Medulla oblongata (tissue), 1 donor: ENCODE measurements around the gene HOXA5.

ENCODE experiments used
- DNase-seq: peaks from one replicate; pipeline ENCODE4 v3.0.0-alpha.2; 2015; ENCODE audit errors: extremely low spot score

The HOXA5 gene

DNA sequence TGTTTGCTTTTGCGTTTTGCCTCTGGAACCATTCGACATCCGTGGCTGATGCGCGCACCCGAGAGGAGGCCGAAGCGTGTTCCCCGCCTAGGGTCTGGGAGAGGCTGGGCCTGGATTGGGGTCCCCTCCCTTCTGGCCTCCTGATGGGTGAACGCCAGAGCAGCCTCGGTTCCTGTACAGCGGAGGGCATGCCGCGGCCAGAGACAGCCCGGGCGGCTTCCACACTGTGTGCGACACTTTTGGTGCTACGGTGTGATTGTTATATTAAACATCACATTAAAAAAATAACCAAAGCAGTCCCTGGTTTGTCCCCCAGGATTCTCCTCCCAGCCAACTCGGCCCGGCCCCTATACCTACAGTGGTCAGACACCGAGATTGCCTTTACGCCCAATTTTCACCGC, 16.7 kb upstream of the HOXA5 start:
- DNase-seq, result no peak

DNA sequence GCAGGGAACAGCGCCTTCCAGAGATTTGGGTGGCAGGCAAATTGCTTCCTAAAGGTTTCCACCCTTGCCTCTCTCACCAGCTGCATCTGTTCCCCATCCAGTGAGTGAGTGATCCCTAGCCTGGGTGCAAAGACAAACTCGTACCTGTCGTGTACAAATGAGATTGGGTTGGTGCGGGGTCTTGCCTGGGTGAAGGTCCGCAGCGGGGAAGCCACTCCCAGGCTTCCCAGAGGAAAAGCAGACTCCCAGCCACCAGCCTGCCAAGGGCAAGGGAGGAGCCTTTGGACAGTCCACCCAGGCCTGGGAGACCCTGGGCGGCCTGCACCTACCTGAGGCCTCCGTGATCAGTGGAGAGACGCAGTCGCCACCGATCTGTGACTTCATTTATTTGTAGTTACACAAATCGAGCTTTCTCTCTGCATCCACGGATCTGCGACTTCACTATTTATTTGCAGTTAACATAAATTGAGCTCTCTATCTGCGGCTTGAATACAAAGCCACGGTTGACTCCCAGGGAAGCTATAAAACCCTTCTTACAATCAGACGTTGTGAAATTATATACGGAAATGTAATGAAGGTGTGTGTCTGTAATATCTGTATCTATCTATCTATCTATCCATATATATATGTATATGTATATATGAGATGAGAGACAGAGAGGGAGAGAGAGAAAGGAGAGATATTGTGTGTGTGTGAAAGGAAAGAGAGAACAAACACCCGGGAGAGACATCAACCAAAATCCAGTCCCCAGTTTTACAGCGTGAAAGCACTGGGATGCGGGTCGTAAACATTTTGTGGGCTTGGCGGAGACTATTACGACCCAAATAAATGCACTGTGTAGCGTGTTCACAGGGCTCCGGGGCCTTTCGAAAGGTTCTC, 16.0 kb upstream of the HOXA5 start:
- no peak for DNase-seq

DNA sequence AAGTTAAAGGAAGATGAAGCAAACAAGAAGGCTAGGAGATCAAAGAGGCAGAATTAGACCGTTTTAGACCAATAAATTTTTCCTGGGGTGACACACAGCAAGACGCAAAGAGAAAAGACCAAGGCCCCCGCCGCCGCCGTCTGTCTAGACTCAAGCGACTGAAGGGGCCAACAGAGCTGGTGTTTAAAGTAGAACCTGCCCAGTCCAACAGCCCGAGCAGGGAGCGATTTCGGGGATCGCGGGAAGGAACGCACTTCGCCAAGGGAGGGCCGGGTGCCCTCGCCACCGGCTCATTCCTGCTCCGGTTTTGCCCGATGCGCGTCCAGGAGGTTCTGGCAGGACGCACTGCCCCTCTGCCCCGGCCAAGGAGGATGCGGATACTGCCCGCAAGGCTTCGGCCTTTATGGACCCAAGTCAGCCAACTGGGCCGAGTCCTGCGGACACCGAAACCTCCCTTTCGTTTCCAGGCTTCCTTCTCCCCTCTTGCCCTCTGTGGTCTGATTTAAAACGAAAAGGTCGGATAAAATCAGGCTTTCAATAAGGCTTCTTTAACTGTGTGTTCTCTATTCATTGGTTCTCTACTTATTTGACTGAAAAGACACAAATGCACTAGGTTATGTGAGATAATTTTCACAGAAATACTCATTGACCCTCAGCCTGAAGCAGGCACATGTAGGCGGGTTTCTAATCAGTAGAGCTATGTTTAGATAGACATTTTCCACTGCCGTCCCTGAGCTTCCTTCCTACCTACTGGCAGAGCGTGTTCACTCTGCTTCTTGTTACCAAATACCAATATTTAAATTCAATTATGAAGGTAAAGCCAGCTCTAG, 15.2 kb upstream of the HOXA5 start:
- no peak for DNase-seq

DNA sequence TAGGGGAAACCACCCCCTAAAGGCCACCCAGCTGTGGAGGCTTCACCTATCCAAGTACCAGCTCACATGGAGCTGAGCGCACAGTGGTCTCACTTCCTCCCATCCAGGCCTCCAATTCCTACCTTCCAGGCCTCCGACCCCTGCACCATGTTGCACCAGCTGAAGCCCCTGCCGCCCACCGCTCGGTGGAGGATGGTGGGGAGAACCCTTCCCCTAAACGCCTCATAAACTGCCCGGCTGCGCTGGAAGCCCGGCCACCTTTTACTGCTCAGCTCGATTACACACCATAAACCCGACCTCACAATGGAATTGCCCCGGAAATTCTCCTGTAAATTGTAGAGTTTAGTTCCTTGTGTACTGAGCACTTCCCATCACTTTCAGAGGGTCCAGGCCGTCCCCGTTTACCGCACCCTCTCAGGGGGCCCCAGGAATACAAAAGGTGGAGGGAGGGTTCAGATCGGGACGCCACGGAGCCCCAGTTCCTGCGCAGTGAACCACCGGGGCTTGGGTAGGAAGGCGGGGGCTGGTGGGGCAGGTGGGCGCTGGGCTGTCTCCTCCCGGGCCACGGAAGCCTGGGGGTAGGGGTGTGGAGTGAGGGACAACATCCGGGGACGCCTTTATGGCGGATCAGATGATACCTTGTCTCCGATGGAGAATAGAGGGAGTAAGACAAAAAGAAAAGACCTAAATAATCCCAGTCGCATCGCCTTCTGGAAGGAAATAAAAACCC, 14.4 kb upstream of the HOXA5 start:
- DNase-seq, result no peak

DNA sequence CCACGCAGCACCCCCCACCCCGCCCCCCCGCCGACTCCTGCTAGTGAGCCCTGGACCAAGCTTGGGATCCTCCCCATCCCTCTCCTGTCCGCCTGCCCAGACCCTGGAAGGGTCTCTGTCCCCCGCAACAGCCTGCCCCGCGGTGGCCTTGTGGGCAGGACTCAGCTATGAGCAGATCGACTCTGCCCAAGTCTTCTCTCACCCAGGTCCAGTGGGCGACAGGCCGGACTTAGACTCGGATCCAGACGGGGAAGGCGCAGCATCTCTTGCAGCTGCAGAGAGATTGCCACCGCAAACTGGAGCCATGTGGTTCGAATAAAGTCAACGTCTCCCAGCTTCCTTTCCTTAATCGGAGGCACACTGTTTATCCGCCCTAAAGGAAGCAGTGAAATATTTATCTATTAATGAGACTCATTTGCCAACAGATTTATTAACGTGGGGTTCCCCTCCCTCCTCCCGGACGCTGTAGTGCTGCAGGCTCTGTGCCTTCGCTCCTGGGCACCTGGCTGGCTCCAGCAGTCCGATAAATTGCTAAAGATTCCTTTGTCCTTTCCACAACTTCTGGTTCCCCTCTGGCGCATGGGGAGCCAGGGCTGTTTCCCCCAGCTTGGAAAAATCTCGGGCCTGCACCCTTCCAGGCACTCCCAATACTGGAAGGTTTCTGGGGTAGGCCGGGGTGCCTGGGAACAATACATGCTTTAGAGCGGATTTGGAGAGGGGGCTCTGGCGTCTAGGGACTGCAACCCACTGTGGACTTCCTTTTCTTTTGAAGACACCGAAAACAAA, 13.6 kb upstream of the HOXA5 start:
- no peak for DNase-seq

DNA sequence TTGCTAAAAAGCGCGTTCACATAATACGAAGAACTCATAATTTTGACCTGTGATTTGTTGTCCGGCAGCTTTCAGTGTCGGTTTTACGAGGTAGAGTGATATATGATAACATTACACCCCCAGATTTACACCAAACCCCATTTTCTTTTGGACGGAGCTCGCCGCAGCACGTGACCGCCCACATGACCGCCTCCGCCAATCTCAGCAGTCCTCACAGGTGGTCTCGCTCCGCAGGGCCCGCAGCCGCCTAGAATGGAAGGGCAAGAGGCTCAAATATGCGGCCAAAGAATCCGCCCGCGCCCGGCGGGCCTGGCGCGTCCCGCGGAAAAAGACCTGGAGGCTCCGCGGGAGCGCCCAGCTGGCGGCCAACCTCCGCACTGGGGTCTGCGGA, 13.0 kb upstream of the HOXA5 start, which contains the start of gene HOXA7:
Gene HOXA7 (minus strand): TSS at position 168 of the 391 bp plus-strand sequence. CDS start 130 bp downstream, at position 38.
- peak; percentile 82 for DNase-seq

DNA sequence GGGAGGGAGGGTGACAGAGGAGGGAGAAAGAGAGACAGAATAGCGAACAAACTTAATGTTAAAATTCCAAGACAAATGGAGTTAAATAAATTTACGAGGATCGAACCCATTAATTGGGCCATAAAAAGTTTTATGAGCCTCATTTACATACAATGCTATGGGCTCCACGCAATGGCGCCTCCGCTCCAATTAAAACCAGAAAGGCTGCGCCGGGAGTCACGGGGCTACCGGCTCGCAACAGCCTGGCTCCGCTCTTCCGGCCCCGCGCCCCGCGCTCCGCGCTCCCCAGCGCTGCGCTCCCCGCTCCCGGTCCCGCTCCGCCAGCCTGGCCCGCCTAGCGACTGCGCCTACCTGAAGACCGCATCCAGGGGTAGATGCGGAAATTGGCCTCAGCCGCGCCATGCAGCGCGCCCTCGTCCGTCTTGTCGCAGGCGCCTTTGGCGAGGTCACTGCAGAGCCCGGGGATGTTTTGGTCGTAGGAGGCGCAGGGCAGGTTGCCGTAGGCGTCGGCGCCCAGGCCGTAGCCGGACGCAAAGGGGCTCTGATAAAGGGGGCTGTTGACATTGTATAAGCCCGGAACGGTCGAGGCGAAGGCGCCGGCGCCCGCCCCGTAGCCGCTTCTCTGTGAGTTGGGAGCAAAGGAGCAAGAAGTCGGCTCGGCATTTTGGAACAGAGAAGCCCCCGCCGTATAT, 12.5 kb upstream of the HOXA5 start:
- DNase-seq, result peak; percentile 40

DNA sequence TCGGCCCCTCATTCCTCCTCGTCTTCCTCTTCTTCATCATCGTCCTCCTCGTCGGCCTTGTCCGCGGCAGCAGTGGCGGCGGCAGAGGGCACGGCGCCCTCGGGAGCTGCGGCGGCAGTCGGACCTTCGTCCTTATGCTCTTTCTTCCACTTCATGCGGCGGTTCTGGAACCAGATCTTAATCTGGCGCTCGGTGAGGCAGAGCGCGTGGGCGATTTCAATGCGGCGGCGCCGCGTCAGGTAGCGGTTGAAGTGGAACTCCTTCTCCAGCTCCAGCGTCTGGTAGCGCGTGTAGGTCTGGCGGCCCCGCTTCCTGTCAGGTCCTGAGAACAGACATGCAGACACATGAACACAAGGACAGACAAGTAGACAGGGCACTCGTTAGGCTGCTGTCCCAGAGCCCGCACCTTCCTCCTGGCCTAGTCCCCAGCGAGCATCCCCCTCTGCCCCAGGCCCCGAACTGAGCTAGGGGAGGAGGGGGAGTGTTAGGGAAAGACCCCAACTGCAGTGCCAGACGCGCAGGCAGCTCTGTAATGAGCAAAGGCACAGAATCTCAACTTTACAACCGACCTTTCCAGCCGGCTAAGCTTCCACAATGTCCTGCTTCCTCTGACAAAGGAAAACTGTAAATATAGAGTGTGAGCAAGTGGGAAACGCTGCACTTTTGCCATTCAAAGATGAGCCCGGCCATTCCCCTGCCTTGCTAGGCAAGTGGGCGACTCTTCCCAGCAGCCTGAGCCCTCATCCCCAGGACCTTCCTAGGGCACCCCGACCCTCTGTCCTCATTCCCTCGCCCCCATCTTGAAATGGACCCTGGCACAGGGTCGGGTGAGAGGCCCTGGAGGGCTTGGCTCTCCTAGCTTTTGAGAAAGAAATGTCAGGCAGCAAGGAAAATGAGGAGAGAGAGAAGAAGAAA, 11.7 kb upstream of the HOXA5 start:
- no peak for DNase-seq

DNA sequence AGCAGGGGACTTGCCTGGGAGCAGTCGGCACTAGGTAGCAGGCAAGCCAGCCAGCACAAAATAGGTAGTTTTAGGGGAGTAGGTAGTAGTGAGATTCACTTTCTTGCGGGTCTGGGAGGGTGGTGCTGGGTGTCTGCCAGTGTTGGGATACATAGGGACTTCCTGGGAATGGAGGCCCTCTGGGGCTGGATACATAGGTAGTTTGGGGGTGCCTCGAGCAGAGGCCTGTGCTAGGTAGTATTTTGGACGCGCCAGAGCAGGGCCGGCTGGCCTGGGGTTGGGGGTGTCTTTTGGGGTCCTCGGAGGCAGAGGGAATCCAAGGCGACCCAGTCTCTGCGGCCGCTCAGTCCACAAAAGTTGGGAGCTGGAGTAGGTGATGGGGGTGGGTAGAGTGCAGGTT, 10.9 kb upstream of the HOXA5 start:
- no peak for DNase-seq

DNA sequence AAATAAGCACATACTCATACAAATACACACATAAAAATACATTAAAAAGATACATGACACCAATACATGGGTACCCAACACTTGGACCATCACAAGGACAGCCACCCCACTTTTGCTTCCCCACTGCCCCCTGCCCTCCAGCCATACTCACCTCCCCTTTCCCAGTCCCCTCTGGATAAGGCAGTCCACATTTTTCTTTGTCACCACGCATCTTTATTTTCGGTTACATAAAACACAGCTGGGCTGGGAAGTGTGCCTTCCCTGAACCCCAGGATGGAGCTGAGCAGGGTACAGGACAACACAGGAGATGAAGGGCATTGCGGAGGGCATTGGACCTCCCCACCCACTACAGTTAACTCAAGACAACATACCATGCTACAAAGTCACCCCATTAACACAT, 10.0 kb upstream of the HOXA5 start:
- no peak for DNase-seq

DNA sequence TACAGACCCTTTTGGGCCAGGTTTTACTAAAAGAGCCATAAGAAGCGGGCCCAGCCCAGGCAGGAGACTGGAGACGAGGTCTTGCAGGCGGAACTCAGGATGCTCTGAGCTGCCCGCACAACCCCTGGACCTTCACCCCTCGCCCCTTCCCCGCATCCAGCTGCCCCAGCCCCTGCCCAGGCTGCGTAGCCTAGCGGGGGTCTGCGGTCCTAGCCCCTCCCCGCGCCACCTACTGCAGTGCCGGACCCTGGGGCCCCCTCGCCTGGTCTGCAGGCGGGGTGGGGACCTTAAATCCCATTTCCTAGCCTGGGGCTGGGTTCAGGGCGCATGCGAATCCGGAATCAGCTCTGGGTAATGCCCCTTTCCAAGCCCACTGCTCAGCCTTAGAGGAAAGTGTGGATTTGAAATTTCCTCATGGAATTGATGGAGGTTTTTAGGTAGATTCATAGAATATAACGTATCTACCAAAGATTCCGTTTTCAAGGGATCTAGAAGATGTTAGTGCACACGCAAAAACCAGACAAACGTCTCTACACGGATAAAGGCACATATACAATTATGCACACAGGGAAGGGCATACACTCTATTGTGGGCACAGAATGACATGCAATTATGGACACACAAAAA, 9.4 kb upstream of the HOXA5 start:
- DNase-seq, result no peak

DNA sequence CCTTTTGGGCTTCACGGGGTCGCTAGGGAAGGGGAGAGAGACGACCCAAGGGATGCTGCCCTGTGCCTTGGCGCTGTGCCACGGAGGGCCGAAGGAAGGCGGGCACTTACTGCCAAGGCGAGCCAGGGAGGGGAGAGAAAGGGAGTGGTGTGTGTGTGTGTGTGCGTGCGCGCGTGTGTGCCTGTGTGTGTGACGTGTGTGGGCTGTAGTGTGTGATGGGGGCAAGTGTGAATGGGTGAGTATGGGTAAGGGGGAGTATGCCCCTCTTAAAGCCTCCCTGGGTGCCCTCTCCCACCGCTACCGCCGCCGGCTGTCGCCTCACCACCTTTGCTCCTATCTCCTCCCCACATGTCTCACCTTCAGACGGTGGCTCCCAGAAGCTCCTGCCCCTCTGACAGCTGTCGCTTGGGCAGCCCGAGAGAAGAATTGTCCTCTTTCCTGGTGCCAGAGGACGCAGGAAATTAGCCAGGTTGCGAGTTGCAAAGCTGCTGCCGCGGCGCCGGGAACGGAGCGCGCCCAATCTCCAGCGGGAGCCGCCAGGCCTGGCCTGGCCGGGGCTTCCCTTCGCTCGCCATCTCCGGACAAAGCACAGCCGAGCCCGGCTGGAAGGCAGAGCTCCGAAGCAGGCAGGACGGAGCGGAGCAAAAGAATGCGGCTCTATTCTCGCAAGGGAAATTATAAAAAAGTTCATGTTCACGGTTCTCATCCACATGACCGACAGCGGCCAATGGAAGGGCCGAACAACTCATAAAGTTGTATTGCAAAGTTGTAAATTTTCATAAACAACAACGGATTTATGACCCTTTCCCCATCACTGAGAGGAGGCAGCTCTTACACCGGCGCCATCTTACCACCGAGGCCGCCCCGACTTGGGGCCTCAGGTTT, 8.7 kb upstream of the HOXA5 start, which contains the start of gene HOXA3:
Gene HOXA3 (minus strand): TSS at position 653 of the 885 bp plus-strand sequence. CDS start 41,943 bp downstream, outside the sequence.
- no peak for DNase-seq

DNA sequence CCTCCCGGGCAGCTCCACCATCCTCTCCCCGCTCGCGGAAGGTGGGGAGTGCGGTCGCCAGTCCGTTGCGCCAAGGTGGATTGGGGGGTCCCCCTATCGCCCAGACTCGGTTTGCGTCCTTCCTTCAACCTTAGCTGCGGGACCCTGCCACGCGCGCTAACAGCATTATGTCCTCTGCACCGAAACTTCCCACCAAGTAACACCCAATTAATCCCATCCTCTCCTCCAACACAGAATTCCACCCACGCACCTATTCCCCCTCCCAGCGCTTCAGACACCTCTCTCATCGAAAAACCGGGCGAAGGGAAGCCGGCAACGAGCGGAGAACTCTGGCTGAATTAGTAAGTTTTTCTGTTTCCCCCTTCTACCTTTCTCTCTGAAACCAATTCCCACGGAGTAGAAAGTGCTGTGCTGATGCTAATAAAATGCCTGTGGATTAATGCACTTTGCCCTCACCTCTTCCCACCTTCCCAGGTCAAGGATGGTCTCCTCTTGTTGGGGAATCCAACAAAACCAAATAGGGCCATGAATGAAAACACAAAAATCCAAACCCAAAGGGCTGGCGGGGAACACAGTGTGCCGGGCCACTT, 8.0 kb upstream of the HOXA5 start:
- no peak for DNase-seq

DNA sequence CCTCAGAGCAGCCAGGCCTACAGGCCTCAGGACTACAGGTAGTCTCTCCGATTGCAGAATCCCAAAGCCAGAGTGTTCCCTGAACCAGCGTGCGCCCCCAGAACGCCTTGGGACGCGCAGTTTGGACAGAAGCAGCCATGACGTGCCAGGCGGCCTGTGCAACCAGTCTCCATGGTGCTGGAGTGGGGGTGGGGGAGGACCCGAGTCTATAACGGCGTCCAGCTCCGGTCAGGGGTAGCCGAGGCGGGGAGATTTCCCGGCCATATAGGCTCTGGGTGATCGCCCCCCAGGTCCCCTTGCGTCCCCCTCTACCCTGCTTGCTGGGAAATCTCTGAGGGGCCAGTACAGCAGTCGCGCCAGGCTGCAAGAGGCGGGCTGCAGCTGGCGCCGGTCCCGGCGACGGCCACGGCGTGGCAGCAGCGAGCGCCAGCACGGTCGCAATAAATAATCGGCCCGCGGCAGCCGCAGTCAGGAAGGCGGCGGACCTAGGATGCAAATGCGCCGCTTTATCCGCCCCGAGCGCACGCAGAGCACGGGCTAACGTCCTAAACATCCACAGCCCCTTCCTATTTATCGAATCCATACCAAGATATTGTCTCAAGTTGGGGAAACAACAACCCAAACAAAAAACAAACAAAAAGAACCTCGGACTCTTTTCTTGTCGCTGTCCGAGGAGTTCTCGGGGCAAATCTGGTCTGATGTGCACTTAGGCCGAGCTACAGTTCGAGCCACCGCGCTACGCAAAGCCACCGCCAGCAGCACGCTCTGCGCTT, 7.3 kb upstream of the HOXA5 start:
- DNase-seq, result peak; percentile 84

DNA sequence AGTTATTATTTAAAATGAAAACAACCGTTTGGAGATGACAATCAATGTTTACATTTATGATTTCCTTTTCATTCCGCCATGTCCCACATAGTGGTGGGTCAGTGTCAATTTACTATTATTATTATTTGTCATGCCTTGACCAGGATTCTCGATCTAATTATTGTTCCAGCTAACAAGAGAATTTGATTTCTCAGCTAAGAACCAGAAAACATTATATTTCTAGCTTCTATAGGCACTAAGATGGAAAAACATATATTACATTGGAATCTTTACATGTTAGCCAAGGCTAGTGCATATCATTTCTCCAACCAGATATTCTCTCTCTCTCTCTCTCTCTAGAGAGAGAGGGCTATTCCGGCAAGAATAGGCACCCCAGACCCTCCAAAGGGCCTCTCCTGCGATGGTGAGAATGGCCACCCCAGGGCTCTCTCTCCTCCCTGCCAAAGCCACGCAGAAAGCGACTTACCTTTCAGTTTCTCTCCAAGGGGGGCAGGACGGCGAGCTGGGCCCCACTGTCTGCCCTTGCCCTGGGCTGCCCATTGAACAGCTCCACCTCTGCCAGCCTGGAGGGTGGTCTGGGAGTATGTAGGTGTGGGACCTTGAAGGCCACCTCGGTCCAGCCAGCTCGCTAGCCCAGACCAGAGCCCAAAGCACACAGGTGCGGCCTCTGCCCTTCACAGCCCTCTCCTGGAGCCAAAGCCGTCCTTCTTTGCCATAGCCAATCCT, 6.5 kb upstream of the HOXA5 start:
- DNase-seq, result no peak
